Right lobe of liver (tissue), 6 donors: ENCODE measurements around the gene OR10A5. TPM values are rescaled to one million over a fixed set of nuclear protein-coding genes. Genes with fewer than 3 reads are reported as not detected.
"Not testable (repeated sequence)": the region's sequence is repeated elsewhere in the genome, so short reads cannot be mapped to it uniquely, and the experiment has no call there.

Experiments used
- ATAC-seq, 4 donors: fragments of 200-7000 bp; cut with Tn5 transposase; one replicate each; pipeline ENCODE4 v1.9.1; 2020; ENCODE audit warnings: mild to moderate bottlenecking in 4 of 4, moderate library complexity in 4 of 4
- DNase-seq, 3 donors: peaks; one replicate each; pipeline ENCODE4 v3.0.0-alpha.2; 2020
- H3K27ac ChIP-seq, 3 donors: fragments of 200-600 bp; one replicate each; pipeline ENCODE4 v1.8.0; 2022
- H3K27me3 ChIP-seq, 2 donors: fragments of 200-600 bp; one replicate each; pipeline ENCODE4 v1.8.0; 2022
- H3K36me3 ChIP-seq, 4 donors: fragments of 200-600 bp; sonication (generic) in 1 of 4; one replicate each; pipeline versions ENCODE4 v1.5.1 to v1.8.0; 2017 to 2022; ENCODE audit warnings: control low read depth in 1 of 4
- H3K4me1 ChIP-seq, 4 donors: fragments of 200-600 bp; sonication (generic) in 1 of 4; one replicate each; pipeline versions ENCODE4 v1.5.1 to v1.8.0; 2017 to 2022; ENCODE audit warnings: control low read depth in 1 of 4
- H3K4me3 ChIP-seq, 3 donors: fragments of 200-600 bp; one replicate each; pipeline ENCODE4 v1.8.0; 2022
- H3K9me3 ChIP-seq, 4 donors: fragments of 200-600 bp; sonication (generic) in 1 of 4; one replicate each; pipeline versions ENCODE4 v1.5.1 to v1.8.0; 2017 to 2022; ENCODE audit warnings: control low read depth in 1 of 4
- POLR2A ChIP-seq: fragments of 450-650 bp; IDR thresholded peaks from one replicate; pipeline ENCODE4 v1.6.1; 2017; ENCODE audit warnings: antibody characterized with exemption, mild to moderate bottlenecking
- WGBS: methylation state at CpG from one replicate; pipeline ENCODE4 v1.1.6; 2018; ENCODE audit warnings: low coverage, low lambda C conversion rate; ENCODE audit not compliant: insufficient coverage; ENCODE audit errors: missing lambda C conversion rate; 5-methylcytosine and 5-hydroxymethylcytosine counted together
- intact Hi-C, 2 donors: fragments of 100-400 bp; cut with DNase I; formaldehyde crosslinking; loops; one replicate each; pipeline versions ENCODE4 v1.11.2 to v1.14.1; 2022
- long read RNA-seq: library from polyadenylated mRNA; unstranded; transcript quantifications from one replicate; pipeline ENCODE4 v2.0.0, GENCODE V29; 2019
- total RNA-seq, 6 experiments: library from RNA; depleted of rRNA in 2 of 6; stranded (reverse); fragments of >200 nt in 2 of 6; fragmentation: NEBNext Ultra II Directional in 3 of 6; extraction: Animal tissue kit (Norgen Biotek cat#: 25700) in 3 of 6; gene quantifications; one replicate each; pipeline versions ENCODE4 v1.1.0 to v1.2.4, GENCODE V29; 2016 to 2023
- TF ChIP-seq, protein P1 (sequence below), 4 donors: fragments of 200-600 bp in 3 of 4; fragments of 450-650 bp in 1 of 4; IDR thresholded peaks; one replicate each; pipeline versions ENCODE4 v1.5.1 to v1.8.0; 2016 to 2022; ENCODE audit warnings: antibody characterized with exemption in 4 of 4, mild to moderate bottlenecking in 2 of 4
- donor health status: DM: no; HTN: yes; CAD: no.
- donor health status: DM: no; HTN: no; CAD: no.
- donor health status: DM: no; HTN: no; CAD: no.
- donor health status: DM: no; HTN: yes; CAD: no.
- donor health status: DM: no; HTN: yes; CAD: no.

OR10A5 gene, protein sequence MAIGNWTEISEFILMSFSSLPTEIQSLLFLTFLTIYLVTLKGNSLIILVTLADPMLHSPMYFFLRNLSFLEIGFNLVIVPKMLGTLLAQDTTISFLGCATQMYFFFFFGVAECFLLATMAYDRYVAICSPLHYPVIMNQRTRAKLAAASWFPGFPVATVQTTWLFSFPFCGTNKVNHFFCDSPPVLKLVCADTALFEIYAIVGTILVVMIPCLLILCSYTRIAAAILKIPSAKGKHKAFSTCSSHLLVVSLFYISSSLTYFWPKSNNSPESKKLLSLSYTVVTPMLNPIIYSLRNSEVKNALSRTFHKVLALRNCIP
- not detected for total RNA-seq
- long read RNA-seq, result 0 reads

DNA sequence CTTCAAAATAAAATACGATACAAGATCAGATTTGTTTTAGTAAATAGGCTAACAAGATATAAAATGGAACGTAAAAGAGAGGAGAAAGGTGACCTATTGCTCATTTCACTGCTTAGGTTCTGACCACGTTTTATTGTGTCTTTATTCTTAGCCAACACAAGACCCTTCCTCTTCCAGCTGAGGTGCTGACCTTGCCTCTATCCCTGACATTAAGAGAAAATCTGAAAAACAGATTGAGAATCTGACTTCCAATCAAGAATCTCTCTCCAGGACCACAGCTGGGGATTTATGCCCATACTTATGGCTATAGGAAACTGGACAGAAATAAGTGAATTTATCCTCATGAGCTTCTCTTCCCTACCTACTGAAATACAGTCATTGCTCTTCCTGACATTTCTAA is at the start of gene OR10A5:
TSS of gene OR10A5 (plus strand) at position 301 of the 400 bp plus-strand sequence. CDS start at position 301, 0 bp downstream.
- 38% methylated on average over 3 of the region's 3 CpGs for WGBS
- TF ChIP-seq, protein P1, sequence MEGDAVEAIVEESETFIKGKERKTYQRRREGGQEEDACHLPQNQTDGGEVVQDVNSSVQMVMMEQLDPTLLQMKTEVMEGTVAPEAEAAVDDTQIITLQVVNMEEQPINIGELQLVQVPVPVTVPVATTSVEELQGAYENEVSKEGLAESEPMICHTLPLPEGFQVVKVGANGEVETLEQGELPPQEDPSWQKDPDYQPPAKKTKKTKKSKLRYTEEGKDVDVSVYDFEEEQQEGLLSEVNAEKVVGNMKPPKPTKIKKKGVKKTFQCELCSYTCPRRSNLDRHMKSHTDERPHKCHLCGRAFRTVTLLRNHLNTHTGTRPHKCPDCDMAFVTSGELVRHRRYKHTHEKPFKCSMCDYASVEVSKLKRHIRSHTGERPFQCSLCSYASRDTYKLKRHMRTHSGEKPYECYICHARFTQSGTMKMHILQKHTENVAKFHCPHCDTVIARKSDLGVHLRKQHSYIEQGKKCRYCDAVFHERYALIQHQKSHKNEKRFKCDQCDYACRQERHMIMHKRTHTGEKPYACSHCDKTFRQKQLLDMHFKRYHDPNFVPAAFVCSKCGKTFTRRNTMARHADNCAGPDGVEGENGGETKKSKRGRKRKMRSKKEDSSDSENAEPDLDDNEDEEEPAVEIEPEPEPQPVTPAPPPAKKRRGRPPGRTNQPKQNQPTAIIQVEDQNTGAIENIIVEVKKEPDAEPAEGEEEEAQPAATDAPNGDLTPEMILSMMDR (IDR thresholded peaks at IDR 0.05), result no peak
- no peak for TF ChIP-seq POLR2A
- Histone ChIP-seq H3K4me1 (no peaks in the 10 kb centered on the region), H3K36me3 (no peaks in the 10 kb centered on the region), H3K27me3 (peaks cover 0 to 5% of the 10 kb centered on the region in 2 donors), H3K27ac (no peak within 1 kb of the TSS), H3K4me3 (no peak within 1 kb of the TSS), H3K9me3 (no peaks in the 10 kb centered on the region)
- ATAC-seq (no peak), DNase-seq (no peak)
- intact Hi-C loops, result no loop called here

DNA sequence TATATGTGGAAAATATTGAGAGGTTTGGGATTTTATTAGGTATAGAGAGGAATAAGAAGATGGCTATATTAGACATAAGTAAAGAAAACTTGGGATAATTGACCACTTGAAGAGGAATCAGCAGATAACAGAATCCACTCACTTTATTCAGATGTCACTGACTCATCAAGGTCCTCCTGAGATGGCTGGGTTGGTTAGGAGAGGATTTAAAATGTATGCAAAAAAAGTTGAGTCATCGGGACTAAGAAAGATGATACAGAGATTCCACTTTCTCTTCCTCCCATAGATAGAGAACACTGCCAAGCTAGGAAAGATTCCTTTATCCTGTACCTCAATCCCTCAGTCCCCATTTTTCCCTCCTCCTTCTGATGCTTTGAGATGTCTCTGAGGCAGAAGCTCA is 46.1 kb upstream of the OR10A5 start, which contains the start of gene OR6A2:
TSS of gene OR6A2 (minus strand) at position 288 of the 400 bp plus-strand sequence. CDS start 3,981 bp downstream, outside the sequence.
- 73% methylated on average over 1 of the region's 1 CpG for WGBS
- Histone ChIP-seq H3K27me3 (no peaks in the 10 kb centered on the region), H3K4me3 (no peak within 1 kb of the TSS), H3K4me1 (no peaks in the 10 kb centered on the region), H3K27ac (no peak within 1 kb of the TSS), H3K9me3 (no peaks in the 10 kb centered on the region), H3K36me3 (no peaks in the 10 kb centered on the region)
- intact Hi-C loops, result no loop called here
- TF ChIP-seq, protein P1 (IDR thresholded peaks at IDR 0.05), result no peak
- DNase-seq, result no peak
- ATAC-seq, result no peak

DNA sequence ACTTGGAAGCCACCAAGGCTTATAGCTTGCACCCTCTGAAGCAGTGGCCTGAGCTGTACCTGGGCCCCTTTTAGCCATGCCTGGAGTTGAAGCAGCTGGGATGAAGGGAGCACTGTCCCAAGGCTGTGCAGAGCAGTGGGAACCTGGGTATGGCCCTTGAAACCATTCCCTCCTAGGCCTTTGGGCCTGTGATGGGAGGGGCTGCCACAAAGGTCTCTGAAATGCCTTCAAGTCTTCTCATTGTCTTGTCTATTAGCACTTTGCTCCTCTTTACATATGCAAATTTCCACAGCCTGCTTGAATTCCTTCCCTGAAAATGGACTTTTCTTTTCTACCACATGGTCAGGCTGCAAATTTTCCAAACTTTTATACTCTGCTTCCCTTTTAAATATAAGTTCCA is 44.4 kb upstream of the OR10A5 start:
- H3K4me3 ChIP-seq, H3K9me3 ChIP-seq, H3K27me3 ChIP-seq, DNase-seq, H3K4me1 ChIP-seq, H3K36me3 ChIP-seq, H3K27ac ChIP-seq, ATAC-seq, intact Hi-C loops: not testable (repeated sequence)

DNA sequence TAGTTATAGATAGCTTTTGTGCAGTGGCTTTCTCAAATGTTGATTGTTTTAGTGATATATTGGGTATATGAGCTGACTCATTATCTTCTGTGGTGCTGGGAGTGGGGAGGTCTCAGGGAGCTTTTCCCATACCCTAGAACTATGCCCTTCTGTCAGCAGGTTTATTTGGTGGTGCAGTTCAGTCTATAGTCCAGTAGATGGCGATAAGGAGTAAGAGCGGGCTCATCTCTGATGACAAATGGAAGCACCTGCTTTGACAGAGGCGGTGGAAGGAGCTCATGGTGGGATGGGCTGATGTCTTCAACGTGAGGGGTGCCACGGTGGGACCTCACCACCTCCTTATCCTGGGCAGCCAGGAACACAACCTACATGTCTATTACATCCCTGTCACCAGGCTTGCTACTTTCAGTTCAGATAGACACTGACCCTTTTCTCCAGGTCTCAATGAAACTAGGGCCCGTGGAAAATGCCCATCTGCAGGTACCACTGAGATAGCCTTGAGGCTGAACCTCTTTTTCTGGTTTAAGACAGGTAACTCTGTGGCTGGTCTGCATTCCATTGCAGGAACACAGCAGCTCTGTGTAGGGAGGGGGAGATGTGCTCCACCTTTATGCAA is 33.0 kb upstream of the OR10A5 start:
- no peak for DNase-seq
- TF ChIP-seq, protein P1 (IDR thresholded peaks at IDR 0.05), result peak; percentile 50 to 93 (median 86)
- TF ChIP-seq POLR2A, result no peak
- Histone ChIP-seq H3K9me3 (no peaks in the 10 kb centered on the region), H3K27me3 (no peaks in the 10 kb centered on the region), H3K4me1 (no peaks in the 10 kb centered on the region), H3K27ac (no peak overlapping the region), H3K4me3 (no peak overlapping the region), H3K36me3 (no peaks in the 10 kb centered on the region)
- intact Hi-C loops, result no loop called here
- 20% methylated on average over 5 of the region's 6 CpGs for WGBS
- peak; percentile 88 to 91 (median 89) for ATAC-seq

DNA sequence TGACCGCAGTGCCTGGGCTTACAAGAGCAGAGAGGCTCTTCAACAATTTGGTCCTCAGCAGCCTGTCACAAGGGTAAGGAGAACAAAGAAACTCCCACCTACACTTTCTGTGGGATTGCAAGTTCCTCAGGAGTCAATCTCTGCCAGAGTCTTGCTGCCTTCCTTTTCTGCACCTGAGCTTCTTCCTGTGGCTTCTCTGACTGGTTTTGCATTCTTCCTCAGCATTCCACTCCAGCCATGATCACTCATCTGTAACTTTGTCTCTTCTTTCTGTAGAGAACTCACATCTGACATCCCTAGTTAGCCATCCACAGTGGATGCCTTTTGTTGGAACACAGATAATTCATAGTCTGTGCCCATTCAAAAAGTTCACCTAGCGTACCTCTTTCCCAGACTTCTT is 31.8 kb upstream of the OR10A5 start:
- DNase-seq, result no peak
- 60% methylated on average over 1 of the region's 2 CpGs for WGBS
- H3K4me3 ChIP-seq, result no peak overlapping the region
- no peaks in the 10 kb centered on the region for H3K36me3 ChIP-seq
- intact Hi-C loops, result no loop called here
- no peak overlapping the region for H3K27ac ChIP-seq
- no peaks in the 10 kb centered on the region for H3K27me3 ChIP-seq
- TF ChIP-seq, protein P1 (IDR thresholded peaks at IDR 0.05), result no peak
- TF ChIP-seq POLR2A, result no peak
- ATAC-seq, result no peak
- H3K4me1 ChIP-seq, result no peaks in the 10 kb centered on the region
- H3K9me3 ChIP-seq, result no peaks in the 10 kb centered on the region
